ENCODE results near the gene ABLIM3.

ABLIM3 gene

DNA sequence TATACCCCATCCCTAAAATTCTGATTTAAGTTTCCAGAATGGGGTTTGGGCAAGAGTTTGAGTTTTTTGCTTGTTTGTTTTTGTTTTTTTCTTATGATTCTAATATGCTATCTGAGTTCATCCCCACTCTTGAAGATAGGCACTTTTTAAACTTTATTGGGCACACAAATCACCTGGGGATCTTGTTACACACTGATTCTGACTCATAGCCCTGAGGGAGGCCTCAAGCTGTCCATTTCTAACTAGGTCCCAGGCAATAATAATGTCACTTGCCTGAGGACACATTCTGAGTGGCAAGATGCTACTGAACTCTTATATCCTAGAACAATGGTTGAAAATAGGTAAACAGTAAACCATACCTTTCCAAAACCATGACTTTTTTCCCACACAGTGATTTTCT lies 22.8 kb upstream of the ABLIM3 start:
- no peak for TF ChIP-seq Cebpa-rat (IDR thresholded peaks at IDR 0.05)
- H3K4me1 ChIP-seq: no peaks in the 10 kb centered on the region
- no peaks in the 10 kb centered on the region for H3K36me3 ChIP-seq
- no peaks in the 10 kb centered on the region for H4K20me1 ChIP-seq
- no peaks in the 10 kb centered on the region for H3K9me3 ChIP-seq
- no peak overlapping the region for H3K4me3 ChIP-seq
- H3K9ac ChIP-seq: no peak overlapping the region
- no peaks in the 10 kb centered on the region for H3K27me3 ChIP-seq
- H3K27ac ChIP-seq: no peak overlapping the region
- no peak overlapping the region for H3K4me2 ChIP-seq

DNA sequence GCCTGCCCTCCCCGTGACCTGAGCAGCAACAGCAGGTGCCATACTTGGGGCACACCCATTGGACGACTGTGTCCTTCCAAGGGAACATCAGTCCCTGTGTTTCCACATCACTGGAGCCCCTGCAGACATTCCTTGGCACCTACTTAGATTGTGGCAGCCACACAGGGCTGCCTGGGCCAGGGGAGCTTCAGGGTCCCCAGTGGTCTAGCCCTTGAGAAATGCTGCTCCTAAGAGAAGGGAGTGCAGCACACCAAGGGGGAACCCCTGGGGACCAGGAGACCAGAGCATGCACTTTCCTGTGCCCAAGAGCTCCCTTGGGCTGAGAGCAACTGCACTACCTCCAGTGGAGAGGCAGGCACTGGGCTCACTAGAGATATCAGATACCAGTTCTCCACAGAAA lies 20.1 kb upstream of the ABLIM3 start:
- Histone ChIP-seq H3K4me3 (no peak overlapping the region), H4K20me1 (no peaks in the 10 kb centered on the region), H3K4me1 (no peaks in the 10 kb centered on the region), H3K27me3 (no peaks in the 10 kb centered on the region), H3K9ac (no peak overlapping the region), H3K4me2 (no peak overlapping the region), H3K27ac (no peak overlapping the region), H3K9me3 (no peaks in the 10 kb centered on the region), H3K36me3 (no peaks in the 10 kb centered on the region)
- no peak for TF ChIP-seq Cebpa-rat (IDR thresholded peaks at IDR 0.05)

DNA sequence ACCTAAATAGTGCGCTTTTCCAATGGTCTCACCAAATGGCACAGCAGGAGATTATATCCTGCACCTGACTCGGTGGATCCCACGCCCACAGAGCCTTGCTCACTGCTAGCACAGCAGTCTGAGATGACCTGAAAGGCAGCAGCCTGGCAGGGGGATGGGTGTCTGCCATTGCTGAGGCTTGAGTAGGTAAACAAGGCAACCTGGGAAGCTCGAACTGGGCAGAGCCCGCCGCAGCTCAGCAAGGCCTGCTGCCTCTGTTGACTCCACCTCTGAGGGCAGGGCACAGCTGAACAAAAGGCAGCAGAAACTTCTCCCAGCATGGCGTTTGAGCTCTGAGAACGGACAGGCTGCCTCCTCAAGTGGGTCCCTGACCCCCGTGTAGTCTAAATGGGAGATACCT lies 18.1 kb upstream of the ABLIM3 start:
- Histone ChIP-seq H3K9ac (no peak overlapping the region), H3K4me2 (no peak overlapping the region), H4K20me1 (no peaks in the 10 kb centered on the region), H3K27ac (no peak overlapping the region), H3K4me3 (no peak overlapping the region), H3K9me3 (no peaks in the 10 kb centered on the region), H3K27me3 (no peaks in the 10 kb centered on the region), H3K4me1 (no peaks in the 10 kb centered on the region), H3K36me3 (no peaks in the 10 kb centered on the region)
- no peak for TF ChIP-seq Cebpa-rat (IDR thresholded peaks at IDR 0.05)

DNA sequence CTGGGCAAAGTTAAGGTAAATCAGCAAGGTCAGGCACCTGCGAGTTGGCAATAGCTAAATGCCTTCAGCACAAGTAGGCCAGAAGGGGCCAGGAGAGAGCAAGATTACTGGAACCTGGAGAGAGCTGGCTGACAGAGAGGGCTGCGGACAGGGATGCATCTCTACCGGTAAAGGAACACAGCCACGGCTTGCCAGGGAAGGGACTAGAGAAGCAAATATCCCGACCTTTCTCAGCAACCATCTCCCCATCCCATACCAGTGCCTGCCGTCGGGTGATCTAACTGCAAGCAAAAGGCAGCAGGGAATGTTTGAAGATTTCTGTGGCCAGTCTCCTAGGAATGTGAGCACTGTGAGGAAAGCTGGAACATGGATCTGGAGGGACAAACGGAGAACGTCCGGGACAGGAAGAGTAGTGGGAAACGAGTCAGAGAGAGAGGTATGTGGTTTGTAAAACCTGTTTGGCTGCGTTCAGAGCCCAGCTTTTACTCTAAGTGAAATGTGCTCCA lies 15.9 kb upstream of the ABLIM3 start:
- H3K9ac ChIP-seq: no peak overlapping the region
- H3K27ac ChIP-seq: no peak overlapping the region
- H3K4me3 ChIP-seq: no peak overlapping the region

DNA sequence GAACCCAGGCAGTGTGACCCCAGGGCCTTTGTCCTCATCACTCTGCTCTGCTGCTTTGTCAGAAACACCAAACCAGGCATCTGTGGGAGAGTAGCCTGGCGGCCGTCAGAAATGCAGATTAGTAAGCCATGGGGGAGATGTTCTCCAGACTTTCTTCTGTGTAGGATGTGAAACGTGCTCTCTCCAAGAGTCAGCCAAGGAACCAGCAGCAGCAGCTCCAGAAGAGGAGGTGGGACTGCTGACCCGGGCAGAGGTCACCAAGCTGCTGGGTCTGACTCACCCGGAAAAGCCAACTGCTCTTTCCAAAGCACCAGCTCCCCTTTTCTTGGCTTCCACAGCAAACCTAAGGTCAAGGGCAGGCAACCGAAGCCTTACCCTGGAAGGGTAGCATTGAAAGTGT lies 14.4 kb upstream of the ABLIM3 start:
- Histone ChIP-seq H3K9me3 (no peaks in the 10 kb centered on the region), H3K4me3 (no peak overlapping the region), H3K4me2 (no peak overlapping the region), H3K4me1 (no peaks in the 10 kb centered on the region), H4K20me1 (no peaks in the 10 kb centered on the region), H3K36me3 (no peaks in the 10 kb centered on the region), H3K27me3 (no peaks in the 10 kb centered on the region), H3K9ac (no peak overlapping the region), H3K27ac (no peak overlapping the region)
- no peak for TF ChIP-seq Cebpa-rat (IDR thresholded peaks at IDR 0.05)

More for the DNA sequence above, 15.9 kb upstream of the ABLIM3 start:
- no peaks in the 10 kb centered on the region for H3K27me3 ChIP-seq
- H3K4me2 ChIP-seq: no peak overlapping the region
- no peaks in the 10 kb centered on the region for H3K36me3 ChIP-seq
- no peaks in the 10 kb centered on the region for H4K20me1 ChIP-seq
- H3K9me3 ChIP-seq: no peaks in the 10 kb centered on the region
- no peak for TF ChIP-seq Cebpa-rat (IDR thresholded peaks at IDR 0.05)
- H3K4me1 ChIP-seq: no peaks in the 10 kb centered on the region

DNA sequence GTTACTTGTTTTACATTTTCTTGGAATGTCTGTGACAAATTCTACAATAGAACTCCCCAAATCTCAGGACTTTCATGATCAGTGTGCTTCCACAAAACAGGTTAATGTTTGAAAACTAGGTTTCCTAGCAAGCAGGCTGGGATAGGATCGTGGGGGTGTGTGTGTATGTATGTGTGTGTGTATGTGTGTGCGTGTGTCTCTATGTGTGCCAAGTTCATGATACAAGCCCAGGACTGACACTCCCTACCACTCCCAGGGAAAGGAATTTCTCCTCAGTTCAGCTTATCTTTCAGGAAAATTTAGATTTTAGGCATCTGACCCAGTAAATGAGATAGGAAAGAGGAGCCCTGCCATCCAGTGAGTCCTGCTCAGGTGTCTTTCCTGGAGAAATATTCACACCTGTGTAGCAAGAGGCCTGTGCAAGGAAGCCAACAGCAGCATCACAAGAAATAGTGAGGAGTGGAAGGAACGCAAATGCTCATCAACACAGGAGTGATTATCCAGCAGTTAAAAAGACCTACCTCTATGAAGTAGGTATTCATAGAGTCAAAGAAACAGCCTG lies 13.8 kb upstream of the ABLIM3 start:
- Histone ChIP-seq H3K4me3 (no peak overlapping the region), H3K9ac (no peak overlapping the region), H3K4me1 (no peaks in the 10 kb centered on the region), H3K4me2 (no peak overlapping the region), H3K27ac (no peak overlapping the region), H3K9me3 (no peaks in the 10 kb centered on the region), H4K20me1 (no peaks in the 10 kb centered on the region), H3K36me3 (no peaks in the 10 kb centered on the region), H3K27me3 (no peaks in the 10 kb centered on the region)
- no peak for TF ChIP-seq Cebpa-rat (IDR thresholded peaks at IDR 0.05)

DNA sequence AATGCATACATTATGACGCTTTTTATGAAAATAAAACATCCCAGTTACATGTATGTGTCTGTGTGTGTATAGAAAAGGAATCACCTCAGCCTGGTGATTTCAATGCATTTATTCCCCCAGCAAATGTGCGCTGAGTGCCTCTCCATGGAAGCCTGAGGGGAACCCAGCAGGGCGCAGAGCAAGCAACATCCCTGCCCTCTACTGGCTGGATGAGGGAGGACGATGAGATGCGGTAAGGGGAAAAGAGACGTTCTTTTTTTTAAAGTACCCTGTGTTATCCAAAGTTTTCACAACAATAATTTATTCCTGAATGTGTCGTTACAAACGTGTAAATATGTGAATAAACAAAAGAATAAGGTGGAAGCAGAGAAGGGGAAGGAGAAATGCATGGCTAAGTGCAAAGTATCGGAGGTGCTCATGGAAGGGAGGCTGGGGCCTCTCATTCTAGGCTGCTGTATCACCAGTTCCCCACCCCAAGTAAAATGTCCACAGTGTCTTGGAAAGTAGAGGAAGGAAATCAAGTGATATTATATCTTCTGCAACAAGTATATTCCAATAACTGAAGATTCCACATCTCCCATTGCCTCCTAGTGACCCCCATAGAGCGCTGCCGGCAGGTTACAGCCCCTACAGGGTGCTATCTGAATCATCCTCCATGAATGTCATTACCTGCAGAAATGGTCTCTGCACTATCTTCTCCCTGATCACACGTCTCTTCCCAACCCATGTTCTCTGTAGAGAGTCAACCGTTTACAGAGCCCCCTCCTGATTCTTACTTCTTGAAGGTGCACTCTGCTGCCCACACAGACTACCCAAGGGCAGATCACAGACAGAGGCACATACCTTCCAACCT lies 13.0 kb upstream of the ABLIM3 start:
- no peak overlapping the region for H3K27ac ChIP-seq
- H3K27me3 ChIP-seq: no peaks in the 10 kb centered on the region
- no peaks in the 10 kb centered on the region for H3K36me3 ChIP-seq
- no peaks in the 10 kb centered on the region for H3K9me3 ChIP-seq
- H3K4me2 ChIP-seq: no peak overlapping the region
- no peak overlapping the region for H3K4me3 ChIP-seq
- no peaks in the 10 kb centered on the region for H4K20me1 ChIP-seq
- no peak for TF ChIP-seq Cebpa-rat (IDR thresholded peaks at IDR 0.05)
- no peak overlapping the region for H3K9ac ChIP-seq
- no peaks in the 10 kb centered on the region for H3K4me1 ChIP-seq

DNA sequence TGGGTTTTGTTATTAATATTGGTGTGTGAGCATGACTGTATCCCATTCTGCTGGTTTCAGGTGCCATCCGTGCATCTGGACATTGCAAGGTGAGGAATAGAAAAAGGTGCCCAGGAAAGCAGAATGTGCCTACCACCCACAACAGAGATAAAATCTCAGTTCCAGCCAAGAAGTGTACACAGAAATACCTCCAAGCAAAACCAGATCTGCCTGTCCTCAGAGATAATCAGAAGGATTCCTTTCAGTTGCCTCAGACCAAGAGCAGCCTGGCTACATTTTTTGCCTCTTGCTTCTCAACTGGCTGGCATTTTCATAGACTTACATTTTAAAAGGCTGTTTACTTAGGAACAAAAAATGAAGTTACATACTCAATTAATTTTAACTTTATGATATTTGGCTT lies 12.1 kb upstream of the ABLIM3 start:
- H3K9me3 ChIP-seq: no peaks in the 10 kb centered on the region
- no peak for TF ChIP-seq Cebpa-rat (IDR thresholded peaks at IDR 0.05)
- no peak overlapping the region for H3K9ac ChIP-seq
- H3K4me3 ChIP-seq: no peak overlapping the region
- no peak overlapping the region for H3K27ac ChIP-seq
- H3K27me3 ChIP-seq: no peaks in the 10 kb centered on the region
- H4K20me1 ChIP-seq: no peaks in the 10 kb centered on the region
- H3K36me3 ChIP-seq: no peaks in the 10 kb centered on the region
- no peak overlapping the region for H3K4me2 ChIP-seq
- H3K4me1 ChIP-seq: no peaks in the 10 kb centered on the region

DNA sequence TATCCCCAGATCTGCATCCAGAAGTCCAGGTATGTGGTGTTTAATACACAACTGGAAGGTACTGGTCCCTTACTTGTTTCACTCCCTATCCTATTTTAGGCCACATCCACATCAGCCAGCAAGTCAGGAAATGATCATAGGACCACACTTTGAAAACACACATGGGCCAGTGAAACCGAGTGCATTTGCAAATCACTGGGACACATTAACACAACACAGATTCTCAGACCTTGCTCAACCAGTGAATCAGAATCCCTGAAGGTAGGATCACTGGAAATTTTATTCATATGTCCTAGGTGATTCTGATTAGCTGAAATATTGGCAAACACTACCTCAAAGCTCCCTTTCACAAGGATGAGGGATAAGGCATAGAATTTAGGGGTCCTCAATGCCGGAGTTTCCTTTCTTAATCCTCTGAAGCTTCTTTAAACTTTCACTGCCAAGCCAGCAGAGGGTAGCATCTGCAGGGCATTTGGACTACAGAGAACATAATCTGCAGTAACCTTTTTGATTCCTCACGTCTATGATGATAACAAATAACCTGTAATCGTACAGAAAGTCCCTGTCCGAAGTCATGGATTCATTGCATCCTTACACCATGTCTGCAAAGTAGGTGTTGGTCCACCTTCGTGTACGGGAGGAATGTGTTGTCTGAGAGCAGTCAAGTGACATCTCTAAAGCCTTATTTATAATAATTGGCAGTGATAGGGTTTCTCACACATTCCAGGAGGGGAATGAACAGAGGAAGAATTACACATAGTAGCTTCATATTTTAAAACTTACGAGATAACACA lies 11.0 kb upstream of the ABLIM3 start:
- no peak for TF ChIP-seq Cebpa-rat (IDR thresholded peaks at IDR 0.05)
- no peak overlapping the region for H3K9ac ChIP-seq
- no peak overlapping the region for H3K27ac ChIP-seq
- no peak overlapping the region for H3K4me3 ChIP-seq
- no peaks in the 10 kb centered on the region for H3K36me3 ChIP-seq
- no peaks in the 10 kb centered on the region for H4K20me1 ChIP-seq
- H3K4me1 ChIP-seq: no peaks in the 10 kb centered on the region
- no peaks in the 10 kb centered on the region for H3K27me3 ChIP-seq
- no peaks in the 10 kb centered on the region for H3K9me3 ChIP-seq
- no peak overlapping the region for H3K4me2 ChIP-seq

DNA sequence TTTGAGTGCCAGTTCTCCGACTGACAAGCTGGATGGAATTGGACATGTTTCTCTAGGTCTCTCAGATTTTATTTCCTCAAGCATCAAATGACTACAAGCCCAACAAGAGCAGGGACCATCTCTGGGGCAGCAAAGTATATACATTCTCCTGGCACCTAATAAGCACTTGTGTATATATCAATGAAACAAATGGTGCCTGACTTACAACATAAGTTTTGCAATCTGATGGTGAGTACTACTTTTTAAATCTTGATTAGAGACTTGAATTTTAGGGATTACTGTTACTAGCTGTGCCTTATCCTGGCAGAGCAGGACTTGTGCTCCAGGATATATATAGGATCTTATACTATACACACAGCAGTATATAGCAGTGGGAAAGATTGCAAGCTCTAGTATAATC lies 8.8 kb upstream of the ABLIM3 start:
- Histone ChIP-seq H3K9me3 (no peaks in the 10 kb centered on the region), H3K9ac (no peak overlapping the region), H3K4me1 (peaks cover 10% of the 10 kb centered on the region), H3K4me2 (no peak overlapping the region), H3K27me3 (no peaks in the 10 kb centered on the region), H3K36me3 (no peaks in the 10 kb centered on the region), H4K20me1 (no peaks in the 10 kb centered on the region), H3K27ac (no peak overlapping the region), H3K4me3 (no peak overlapping the region)
- TF ChIP-seq Cebpa-rat (IDR thresholded peaks at IDR 0.05): no peak

Measured in BLaER1 (cell line).